Body of pancreas (tissue), 4 donors: ENCODE data around the gene MTMR2.

Experiments
- POLR2A ChIP-seq, 3 donors: fragments of 450-650 bp; IDR thresholded peaks; one replicate each; pipeline ENCODE4 v1.6.1; 2016; ENCODE audit warnings: antibody characterized with exemption in 3 of 3, mild to moderate bottlenecking in 2 of 3
- TF ChIP-seq, protein P1 (sequence below), 7 experiments: fragments of 450-650 bp in 4 of 7; fragments of 200-600 bp in 3 of 7; sonication (generic) in 3 of 7; IDR thresholded peaks; one replicate each; pipeline ENCODE4 v1.5.1; 2016 to 2019; ENCODE audit warnings: antibody characterized with exemption in 7 of 7

DNA sequence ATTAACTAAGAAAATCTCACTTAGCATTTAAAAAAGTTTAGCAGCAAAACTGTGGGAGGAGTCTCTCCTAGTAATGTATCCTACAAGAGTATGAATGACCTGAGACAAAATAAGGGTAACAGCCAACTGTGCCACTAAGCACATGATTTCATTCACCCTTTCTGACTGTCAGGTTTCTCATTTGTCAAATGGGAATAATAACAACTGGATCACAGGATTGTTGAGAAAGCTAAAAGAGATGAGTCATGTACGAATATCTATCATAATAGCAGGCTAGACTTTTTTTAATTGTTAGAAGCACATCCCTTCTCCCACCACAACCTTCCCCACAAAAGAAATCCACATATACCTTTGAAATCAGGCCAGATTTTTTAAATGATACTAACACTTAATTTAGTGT lies 39.5 kb downstream of the MTMR2 start:
- TF ChIP-seq, protein P1, sequence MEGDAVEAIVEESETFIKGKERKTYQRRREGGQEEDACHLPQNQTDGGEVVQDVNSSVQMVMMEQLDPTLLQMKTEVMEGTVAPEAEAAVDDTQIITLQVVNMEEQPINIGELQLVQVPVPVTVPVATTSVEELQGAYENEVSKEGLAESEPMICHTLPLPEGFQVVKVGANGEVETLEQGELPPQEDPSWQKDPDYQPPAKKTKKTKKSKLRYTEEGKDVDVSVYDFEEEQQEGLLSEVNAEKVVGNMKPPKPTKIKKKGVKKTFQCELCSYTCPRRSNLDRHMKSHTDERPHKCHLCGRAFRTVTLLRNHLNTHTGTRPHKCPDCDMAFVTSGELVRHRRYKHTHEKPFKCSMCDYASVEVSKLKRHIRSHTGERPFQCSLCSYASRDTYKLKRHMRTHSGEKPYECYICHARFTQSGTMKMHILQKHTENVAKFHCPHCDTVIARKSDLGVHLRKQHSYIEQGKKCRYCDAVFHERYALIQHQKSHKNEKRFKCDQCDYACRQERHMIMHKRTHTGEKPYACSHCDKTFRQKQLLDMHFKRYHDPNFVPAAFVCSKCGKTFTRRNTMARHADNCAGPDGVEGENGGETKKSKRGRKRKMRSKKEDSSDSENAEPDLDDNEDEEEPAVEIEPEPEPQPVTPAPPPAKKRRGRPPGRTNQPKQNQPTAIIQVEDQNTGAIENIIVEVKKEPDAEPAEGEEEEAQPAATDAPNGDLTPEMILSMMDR (IDR thresholded peaks at IDR 0.05) = no peak
- no peak for TF ChIP-seq POLR2A (IDR thresholded peaks at IDR 0.05)
